Activated T-cell treated with anti-CD3 and anti-CD28 coated beads, Interleukin-2, amount 50 U/mL, for 72 hours (primary cell): Measurements from ENCODE around the gene CD300LD. TPM values are rescaled to one million over a fixed set of nuclear protein-coding genes. Genes with fewer than 3 reads are reported as not detected.
"Not testable (repeated sequence)": the region's sequence is repeated elsewhere in the genome, so short reads cannot be mapped to it uniquely, and the experiment has no call there.

ENCODE experiments used
- ATAC-seq, 2 donors: fragments of 150-1000 bp; cut with Tn5 transposase; replicated peaks in 1 of 2; 2 replicates each; pipeline ENCODE4 v1.10.0; 2021; ENCODE audit warnings: moderate library complexity in 2 of 2, mild to moderate bottlenecking in 1 of 2
- DNase-seq, 2 donors: peaks; one replicate each; pipeline ENCODE4 v3.0.0; 2021 to 2022; ENCODE audit warnings: mixed read lengths in 1 of 2
- H3K27ac Mint-ChIP-seq: one replicate; pipeline ENCODE4 v1.8.0; 2022; ENCODE audit warnings: mild to moderate bottlenecking, moderate library complexity, mixed read lengths
- H3K27me3 Mint-ChIP-seq: one replicate; pipeline ENCODE4 v1.8.0; 2022; ENCODE audit warnings: low read depth, mixed read lengths
- H3K36me3 Mint-ChIP-seq, 2 donors: one replicate each; pipeline ENCODE4 v1.8.0; 2022; ENCODE audit warnings: mixed read lengths in 2 of 2, mild to moderate bottlenecking in 1 of 2; ENCODE audit not compliant: insufficient read depth in 2 of 2
- H3K4me1 Mint-ChIP-seq: one replicate; pipeline ENCODE4 v1.8.0; 2022; ENCODE audit warnings: low read depth, mixed read lengths
- H3K4me3 Mint-ChIP-seq, 2 donors: one replicate each; pipeline ENCODE4 v1.8.0; 2022; ENCODE audit warnings: mild to moderate bottlenecking in 2 of 2, mixed read lengths in 2 of 2, moderate library complexity in 2 of 2
- H3K9me3 Mint-ChIP-seq, 2 donors: one replicate each; pipeline ENCODE4 v1.8.0; 2022; ENCODE audit warnings: mixed read lengths in 2 of 2
- total RNA-seq, 2 donors: library from RNA; stranded (reverse); gene quantifications; one replicate each; pipeline ENCODE4 v1.2.3, GENCODE V29; 2022

Gene CD300LD
- total RNA-seq, 2 donors from 2014 or later = 0.19 to 0.31 TPM

DNA sequence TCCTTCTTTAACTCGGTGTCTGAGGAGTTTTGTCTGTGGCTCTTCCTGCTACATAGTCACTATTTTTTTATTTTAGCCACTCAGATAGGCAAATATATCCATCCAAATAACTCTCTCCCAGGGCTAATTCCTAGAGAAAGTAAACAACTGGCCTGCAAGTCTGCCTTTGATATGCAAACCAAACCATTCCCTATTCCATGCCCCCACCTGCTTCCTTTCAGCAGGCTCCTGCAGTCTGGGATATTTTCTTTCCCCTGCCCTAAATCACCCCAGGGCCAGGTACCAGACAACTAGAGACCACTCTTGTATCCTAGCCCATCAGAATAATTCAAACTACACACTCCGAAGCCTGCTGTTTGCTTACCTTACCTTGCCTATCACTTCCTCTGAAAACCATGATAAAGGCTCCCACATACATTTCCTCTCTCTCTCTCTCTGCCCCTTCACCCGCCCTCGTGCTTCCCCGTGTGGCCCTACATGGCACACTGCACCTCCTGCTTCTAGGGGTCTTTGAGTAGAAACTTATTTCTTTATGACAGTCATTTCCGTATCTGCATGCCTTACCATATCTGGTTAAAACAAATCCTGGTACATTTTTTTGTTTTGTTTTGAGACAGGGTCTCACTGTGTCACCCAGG is 33.1 kb downstream of the CD300LD start:
- ATAC-seq = peak in 1 of 2 donors; percentile 56
- no peak overlapping the region for H3K4me3 Mint-ChIP-seq
- peaks cover 0 to 2% of the 10 kb centered on the region in 2 donors for H3K9me3 Mint-ChIP-seq
- no peaks in the 10 kb centered on the region for H3K36me3 Mint-ChIP-seq
- H3K27ac Mint-ChIP-seq = peak overlapping the region; percentile 12
- DNase-seq = no peak
- peaks cover 9% of the 10 kb centered on the region for H3K4me1 Mint-ChIP-seq
- H3K27me3 Mint-ChIP-seq = peaks cover 7% of the 10 kb centered on the region

DNA sequence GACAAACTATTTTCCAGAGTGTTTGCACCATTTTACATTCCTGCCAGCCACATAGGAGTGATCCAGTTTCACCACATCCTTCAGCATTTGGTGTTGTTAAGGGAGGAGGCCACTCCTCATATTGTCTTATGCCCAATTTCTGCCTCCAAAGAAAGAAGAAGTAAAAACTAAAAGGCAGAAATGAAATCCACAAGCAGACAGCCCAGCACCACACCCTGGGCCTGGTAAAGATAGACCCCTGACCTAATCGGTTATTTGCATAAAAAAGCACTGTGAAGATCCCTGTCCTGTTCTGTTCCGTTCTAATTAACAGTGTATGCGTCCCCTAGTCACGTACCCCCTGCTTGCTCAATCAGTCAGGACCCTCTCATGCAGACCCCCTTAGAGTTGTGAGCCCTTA is 33.7 kb downstream of the CD300LD start:
- H3K4me1 Mint-ChIP-seq, ATAC-seq, H3K27ac Mint-ChIP-seq, H3K36me3 Mint-ChIP-seq, DNase-seq, H3K9me3 Mint-ChIP-seq, H3K4me3 Mint-ChIP-seq, H3K27me3 Mint-ChIP-seq: not testable (repeated sequence)

DNA sequence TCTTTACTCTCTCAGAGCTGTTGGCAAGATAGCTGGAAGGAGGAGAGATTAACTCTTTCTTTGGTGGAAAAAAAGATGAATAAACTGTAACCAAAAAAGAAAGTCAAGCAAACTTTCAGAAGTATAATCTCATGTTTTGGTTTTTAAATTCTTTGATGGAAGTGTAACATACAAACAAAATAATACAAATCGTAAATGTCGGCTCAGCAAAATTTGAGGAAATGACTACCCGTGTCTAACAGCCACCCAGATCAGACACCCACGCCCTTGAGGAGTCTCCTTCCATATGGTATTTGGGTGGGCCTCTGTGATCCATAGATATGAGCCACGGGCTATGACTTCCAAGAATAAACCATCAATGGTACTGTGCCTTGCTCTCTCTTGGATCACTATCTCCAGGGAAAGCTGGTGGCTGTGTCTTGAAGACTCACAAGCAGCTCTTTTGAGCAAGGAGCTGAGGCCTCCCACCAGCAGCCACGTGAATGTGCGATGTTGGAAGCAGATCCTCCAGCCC is 36.6 kb downstream of the CD300LD start:
- Mint-ChIP-seq H3K4me1 (peaks cover 9% of the 10 kb centered on the region), H3K27ac (no peak overlapping the region), H3K36me3 (no peaks in the 10 kb centered on the region), H3K9me3 (peaks cover 0 to 2% of the 10 kb centered on the region in 2 donors), H3K4me3 (no peak overlapping the region), H3K27me3 (peaks cover 4% of the 10 kb centered on the region)
- DNase-seq (no peak), ATAC-seq (no peak)

DNA sequence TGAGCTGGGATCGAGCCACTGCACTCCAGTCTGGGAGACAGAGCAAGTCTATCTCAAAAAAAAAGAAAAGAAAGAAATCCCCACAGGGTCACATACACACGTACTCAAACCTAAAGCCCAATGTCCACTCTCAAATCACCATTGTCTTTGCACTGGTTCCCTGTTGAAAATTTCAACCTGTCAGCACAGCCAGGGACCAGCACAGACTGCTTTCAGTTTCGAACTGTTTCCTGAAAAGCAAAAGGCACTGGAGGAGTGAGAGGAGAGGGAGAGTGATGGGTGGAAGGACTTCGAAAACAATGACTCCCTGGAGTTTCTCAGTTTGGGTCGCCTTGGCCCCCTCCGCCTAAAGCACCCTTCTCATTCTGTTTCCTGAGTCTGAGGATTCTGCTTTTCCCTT is 37.2 kb downstream of the CD300LD start:
- Mint-ChIP-seq H3K27me3 (peaks cover 4% of the 10 kb centered on the region), H3K9me3 (peaks cover 0 to 2% of the 10 kb centered on the region in 2 donors), H3K36me3 (no peaks in the 10 kb centered on the region), H3K4me1 (peaks cover 9% of the 10 kb centered on the region), H3K27ac (no peak overlapping the region), H3K4me3 (no peak overlapping the region)
- no peak for ATAC-seq
- no peak for DNase-seq

DNA sequence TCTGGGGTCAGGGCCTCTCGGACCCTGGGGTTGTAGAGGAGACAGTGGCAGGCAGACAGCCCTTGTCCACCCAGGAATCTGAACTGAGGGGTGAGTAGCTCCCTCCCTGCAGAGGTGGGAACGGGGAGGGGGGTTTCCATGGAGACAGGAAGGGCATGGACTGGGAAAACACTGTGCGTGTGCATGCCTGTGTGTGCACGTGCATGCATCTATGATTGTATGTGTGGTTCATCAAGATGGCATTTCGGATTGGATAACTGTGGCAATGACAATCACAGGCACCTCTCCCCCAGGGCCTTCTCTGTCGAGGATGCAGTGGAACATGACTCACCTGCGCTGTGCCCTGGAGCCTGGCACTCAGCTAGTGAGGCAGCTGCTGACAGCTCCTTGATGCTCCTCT is 40.0 kb downstream of the CD300LD start:
- Mint-ChIP-seq H3K9me3 (peaks cover 0 to 2% of the 10 kb centered on the region in 2 donors), H3K27me3 (peaks cover 4% of the 10 kb centered on the region), H3K4me3 (no peak overlapping the region), H3K36me3 (no peaks in the 10 kb centered on the region), H3K4me1 (peaks cover 12% of the 10 kb centered on the region), H3K27ac (no peak overlapping the region)
- no peak for ATAC-seq
- no peak for DNase-seq

DNA sequence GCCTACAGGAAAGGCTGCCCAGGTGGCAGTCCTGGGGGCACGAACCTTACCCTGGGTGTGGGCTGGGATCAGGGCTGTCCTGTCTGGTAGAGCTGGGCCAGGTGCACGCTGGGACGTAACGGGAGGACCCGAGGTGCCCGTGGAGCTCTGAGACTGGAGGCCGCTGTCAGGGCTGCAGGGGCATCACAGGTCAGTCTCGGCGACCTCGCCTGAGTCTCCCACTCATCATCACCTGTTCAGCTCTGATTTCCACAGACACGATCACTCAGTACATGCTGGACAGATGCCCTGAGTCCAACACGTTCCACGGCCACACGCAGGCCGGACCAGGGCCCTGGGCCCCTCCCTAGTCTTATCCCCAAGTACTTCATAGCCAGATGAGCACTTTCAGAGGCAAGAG is 41.5 kb downstream of the CD300LD start:
- no peak overlapping the region for H3K27ac Mint-ChIP-seq
- peaks cover 12% of the 10 kb centered on the region for H3K4me1 Mint-ChIP-seq
- ATAC-seq = no peak
- no peaks in the 10 kb centered on the region for H3K9me3 Mint-ChIP-seq
- peaks cover 4% of the 10 kb centered on the region for H3K27me3 Mint-ChIP-seq
- no peak overlapping the region for H3K4me3 Mint-ChIP-seq
- no peak for DNase-seq
- H3K36me3 Mint-ChIP-seq = no peaks in the 10 kb centered on the region

DNA sequence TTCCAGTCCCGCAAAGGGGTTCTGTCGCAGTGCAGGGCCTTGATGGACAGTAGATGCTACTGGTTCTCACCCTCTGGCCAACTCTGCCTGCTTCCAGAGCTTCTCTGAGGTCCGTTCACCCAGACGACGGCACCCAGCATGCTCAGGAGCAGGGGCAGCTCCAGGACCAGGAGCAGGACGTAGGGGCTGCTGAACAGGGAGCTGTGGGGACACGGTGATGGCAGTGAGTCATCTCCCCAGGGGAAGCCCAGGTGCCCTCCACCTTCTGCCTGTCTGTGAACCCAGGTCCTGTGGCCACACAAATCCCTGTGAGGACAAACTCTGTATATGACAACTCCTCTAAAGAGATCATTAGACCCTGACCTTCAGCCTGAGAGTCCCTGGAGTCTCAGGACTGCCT is 42.7 kb downstream of the CD300LD start:
- no peaks in the 10 kb centered on the region for H3K36me3 Mint-ChIP-seq
- H3K27ac Mint-ChIP-seq = no peak overlapping the region
- H3K9me3 Mint-ChIP-seq = no peaks in the 10 kb centered on the region
- peaks cover 12% of the 10 kb centered on the region for H3K4me1 Mint-ChIP-seq
- DNase-seq (no peak), ATAC-seq (no peak)
- H3K27me3 Mint-ChIP-seq = peaks cover 4% of the 10 kb centered on the region
- no peak overlapping the region for H3K4me3 Mint-ChIP-seq

DNA sequence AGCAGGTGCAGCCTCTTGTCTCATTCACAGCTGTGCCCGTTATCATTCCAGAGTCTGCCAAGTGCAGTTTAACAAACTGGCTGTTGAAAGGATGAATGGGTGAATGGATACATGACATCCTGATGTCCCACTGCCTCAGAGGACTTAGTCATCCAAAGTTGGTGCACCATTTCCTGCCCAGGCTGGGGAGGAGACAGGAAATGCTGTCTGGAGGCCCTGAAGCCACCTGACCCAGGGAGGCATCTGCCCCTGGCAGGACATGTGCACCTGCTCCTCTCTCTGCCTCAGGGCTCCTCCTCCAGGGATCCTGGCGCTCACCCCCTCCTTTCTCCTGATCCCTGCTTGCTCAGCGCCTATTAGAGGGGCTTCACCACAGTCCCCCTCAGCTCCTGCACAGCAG is 44.3 kb downstream of the CD300LD start:
- peak; percentile 22 to 30 for DNase-seq
- Mint-ChIP-seq H3K36me3 (no peaks in the 10 kb centered on the region), H3K27ac (peak overlapping the region; percentile 12)

DNA sequence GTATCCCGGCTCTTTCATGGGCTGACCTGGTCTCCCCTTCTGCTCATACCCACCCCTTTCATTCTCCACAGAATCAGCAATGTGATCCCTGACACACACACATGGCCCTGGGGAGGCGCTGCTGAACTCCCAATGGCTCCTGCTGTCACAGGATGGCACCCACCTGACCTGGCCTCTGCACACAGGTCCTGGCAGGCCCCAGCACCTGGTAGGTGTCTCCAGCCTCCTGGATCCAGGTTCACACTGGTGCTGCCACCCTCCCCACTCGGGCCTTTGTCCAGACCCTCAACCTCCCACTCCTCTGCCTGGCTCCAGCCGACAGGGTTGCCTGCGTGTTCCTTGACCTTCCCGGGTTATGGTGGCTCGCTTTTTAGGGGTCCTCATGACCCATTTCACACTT is 44.8 kb downstream of the CD300LD start:
- no peak overlapping the region for H3K4me3 Mint-ChIP-seq
- H3K27me3 Mint-ChIP-seq = peaks cover 4% of the 10 kb centered on the region
- no peaks in the 10 kb centered on the region for H3K36me3 Mint-ChIP-seq
- H3K27ac Mint-ChIP-seq = no peak overlapping the region
- DNase-seq (no peak), ATAC-seq (no peak)
- peaks cover 12% of the 10 kb centered on the region for H3K4me1 Mint-ChIP-seq
- H3K9me3 Mint-ChIP-seq = no peaks in the 10 kb centered on the region

More for the DNA sequence above, 44.3 kb downstream of the CD300LD start:
- peak; percentile 46 to 69 for ATAC-seq
- peaks cover 12% of the 10 kb centered on the region for H3K4me1 Mint-ChIP-seq
- peaks cover 4% of the 10 kb centered on the region for H3K27me3 Mint-ChIP-seq
- no peak overlapping the region for H3K4me3 Mint-ChIP-seq
- H3K9me3 Mint-ChIP-seq = no peaks in the 10 kb centered on the region

DNA sequence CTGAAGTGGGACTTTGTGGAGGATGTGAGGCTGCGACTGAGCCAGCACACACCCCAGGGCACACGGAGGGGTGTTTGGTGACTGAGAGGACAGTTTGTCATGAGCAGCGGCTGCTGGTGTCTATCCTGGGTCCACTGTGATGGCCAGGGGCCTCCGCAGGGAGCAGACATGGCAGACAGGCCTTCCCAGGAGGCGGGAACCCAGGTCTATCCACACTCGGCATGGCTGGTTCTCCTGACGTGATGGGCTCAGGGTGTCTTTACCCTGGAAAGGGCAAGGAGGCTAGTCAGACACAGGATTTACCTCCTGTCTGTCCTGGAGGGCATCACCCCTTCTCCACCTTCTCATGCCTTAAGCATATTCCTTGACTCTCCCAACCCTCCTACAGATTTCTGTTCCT is 45.5 kb downstream of the CD300LD start:
- no peaks in the 10 kb centered on the region for H3K9me3 Mint-ChIP-seq
- ATAC-seq = no peak
- H3K36me3 Mint-ChIP-seq = no peaks in the 10 kb centered on the region
- H3K27ac Mint-ChIP-seq = no peak overlapping the region
- H3K4me3 Mint-ChIP-seq = no peak overlapping the region
- H3K27me3 Mint-ChIP-seq = peaks cover 4% of the 10 kb centered on the region
- H3K4me1 Mint-ChIP-seq = peaks cover 12% of the 10 kb centered on the region
- DNase-seq = no peak

DNA sequence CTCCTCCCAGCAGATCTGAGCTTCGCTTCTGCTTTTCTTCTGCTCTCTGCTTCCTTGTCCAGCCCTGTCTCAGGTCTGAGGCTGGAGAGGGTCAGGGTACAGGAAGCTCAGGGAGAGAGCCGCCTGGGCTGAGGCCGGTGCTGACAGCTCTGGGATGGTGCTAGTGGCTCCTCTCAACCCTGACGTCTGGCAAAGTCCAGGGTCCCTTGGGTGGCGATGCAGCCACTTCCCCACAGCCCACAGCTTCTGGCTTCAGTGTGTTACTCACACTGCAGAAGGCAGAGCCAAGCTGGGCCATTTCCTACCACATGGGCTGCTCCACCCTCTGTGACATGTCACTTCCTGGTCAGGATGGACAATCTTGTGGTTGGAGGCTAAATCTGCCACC is 46.2 kb downstream of the CD300LD start, which contains the start of gene CD300C:
Gene CD300C (minus strand): TSS at position 273 of the 388 bp plus-strand sequence. CDS start 333 bp downstream, outside the sequence.
- peak in 1 of 2 donors; percentile 42 for ATAC-seq
- Mint-ChIP-seq H3K27me3 (no peaks in the 10 kb centered on the region), H3K4me1 (peaks cover 12% of the 10 kb centered on the region), H3K27ac (no peak within 1 kb of the TSS), H3K4me3 (no peak within 1 kb of the TSS), H3K9me3 (no peaks in the 10 kb centered on the region), H3K36me3 (no peaks in the 10 kb centered on the region)
- no peak for DNase-seq

DNA sequence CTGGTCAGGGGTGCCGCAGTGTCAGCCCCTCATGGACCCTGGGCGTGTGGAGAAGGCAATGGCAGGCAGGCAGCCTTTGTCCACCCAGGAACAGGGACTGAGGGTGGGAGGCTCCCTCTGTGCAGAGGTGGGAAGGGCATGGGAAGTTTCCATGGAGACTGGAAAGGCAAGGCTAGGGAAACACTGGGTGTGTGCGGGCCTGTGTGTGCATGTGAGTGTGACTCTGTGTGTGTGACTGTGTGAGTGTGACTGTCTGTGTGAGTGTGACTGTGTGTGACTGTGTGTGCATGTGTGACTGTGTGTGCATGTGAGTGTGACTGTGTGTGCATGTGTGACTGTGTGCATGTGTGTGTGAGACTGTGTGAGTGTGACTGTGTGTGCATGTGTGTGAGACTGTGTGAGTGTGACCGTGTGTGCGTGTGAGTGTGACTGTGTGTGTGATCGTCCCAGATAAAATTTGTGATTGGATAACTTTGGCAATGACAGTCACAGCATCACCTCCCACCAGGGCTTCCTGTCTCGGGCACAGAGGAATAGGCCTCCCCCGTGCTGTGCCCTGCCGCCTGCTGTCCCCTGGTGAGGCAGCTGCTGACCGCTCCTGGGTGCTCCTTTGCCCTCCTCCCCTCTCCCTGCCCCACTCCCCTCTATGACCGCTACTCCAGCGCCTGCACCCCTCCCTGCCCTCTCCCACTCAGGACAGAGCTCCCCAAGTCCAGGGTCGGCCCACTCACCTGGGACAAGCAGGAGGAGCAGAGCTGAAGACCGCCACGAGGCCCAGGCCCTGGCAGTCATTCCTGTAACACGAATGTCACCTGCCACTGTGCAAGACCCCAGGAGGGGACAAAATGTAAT is 46.9 kb downstream of the CD300LD start:
- Mint-ChIP-seq H3K4me3 (no peak overlapping the region), H3K27ac (no peak overlapping the region), H3K36me3 (no peaks in the 10 kb centered on the region), H3K4me1 (peaks cover 12% of the 10 kb centered on the region), H3K27me3 (peaks cover 3% of the 10 kb centered on the region), H3K9me3 (no peaks in the 10 kb centered on the region)
- DNase-seq (no peak), ATAC-seq (no peak)
